ENCODE results near the gene PRPF19. TPM values are rescaled to one million over a fixed set of nuclear protein-coding genes. Genes with fewer than 3 reads are reported as not detected.

The PRPF19 gene
- polyA plus RNA-seq, 1 donor from 2014 or later, result 71.3 TPM

- H3K36me3 ChIP-seq (ENCODE audit: insufficient read depth, low read length), result no peaks in the 10 kb centered on the region
- no peaks in the 10 kb centered on the region for H3K9me2 ChIP-seq (ENCODE audit: insufficient read depth, low read length)
- no peak overlapping the region for H2AFZ ChIP-seq (ENCODE audit: low read depth, low read length)
- H3K27me3 ChIP-seq (ENCODE audit: insufficient read depth, low read depth, low read length), result no peaks in the 10 kb centered on the region
- H3K4me2 ChIP-seq (ENCODE audit: low read length), result no peak overlapping the region
- no peaks in the 10 kb centered on the region for H4K20me1 ChIP-seq (ENCODE audit: insufficient read depth)
- TF ChIP-seq EP300 (conservative IDR thresholded peaks at IDR 0.05; ENCODE audit: poor library complexity, severe bottlenecking), result no peak
- TF ChIP-seq CTCF (IDR thresholded peaks at IDR 0.05; ENCODE audit: poor library complexity, severe bottlenecking), result no peak
- TF ChIP-seq EZH2 (IDR thresholded peaks at IDR 0.05; ENCODE audit: borderline replicate concordance, insufficient read depth, low read length, poor library complexity, severe bottlenecking), result no peak
- TF ChIP-seq RAD21 (conservative IDR thresholded peaks at IDR 0.05), result no peak
- TF ChIP-seq POLR2AphosphoS5 (IDR thresholded peaks at IDR 0.05), result no peak
- TF ChIP-seq TAF1 (IDR thresholded peaks at IDR 0.05; ENCODE audit: low read depth), result no peak
- TF ChIP-seq MXI1 (conservative IDR thresholded peaks at IDR 0.05; ENCODE audit: poor library complexity, severe bottlenecking), result no peak
- no peak for TF ChIP-seq SMC3 (conservative IDR thresholded peaks at IDR 0.05; ENCODE audit: poor library complexity)
- TF ChIP-seq REST (IDR thresholded peaks at IDR 0.05; ENCODE audit: borderline replicate concordance), result no peak
- no peak overlapping the region for H3K27ac ChIP-seq (ENCODE audit: low read length)
- no peaks in the 10 kb centered on the region for H3K9me3 ChIP-seq (ENCODE audit: low read length)
- no peak overlapping the region for H3K9ac ChIP-seq (ENCODE audit: low read length)
- no peaks in the 10 kb centered on the region for H3K79me2 ChIP-seq (replicated peaks; ENCODE audit: insufficient read depth, low read length)
- no peaks in the 10 kb centered on the region for H3F3A ChIP-seq (ENCODE audit: insufficient read depth, low read length, poor library complexity, severe bottlenecking)
- no peak overlapping the region for H3K4me3 ChIP-seq (ENCODE audit: low read length)
These were observed 27.3 kb downstream of the PRPF19 start for GRCh38 chr11:60879104-60879503.

- Histone ChIP-seq H3K79me2 (replicated peaks; ENCODE audit: insufficient read depth, low read length) (no peaks in the 10 kb centered on the region), H4K20me1 (ENCODE audit: insufficient read depth) (no peaks in the 10 kb centered on the region), H3F3A (ENCODE audit: insufficient read depth, low read length, poor library complexity, severe bottlenecking) (no peaks in the 10 kb centered on the region), H3K4me2 (ENCODE audit: low read length) (no peak overlapping the region), H3K9me3 (ENCODE audit: low read length) (no peaks in the 10 kb centered on the region), H2AFZ (ENCODE audit: low read depth, low read length) (no peak overlapping the region), H3K27ac (ENCODE audit: low read length) (no peak overlapping the region), H3K9me2 (ENCODE audit: insufficient read depth, low read length) (no peaks in the 10 kb centered on the region), H3K9ac (ENCODE audit: low read length) (no peak overlapping the region), H3K27me3 (ENCODE audit: insufficient read depth, low read depth, low read length) (no peaks in the 10 kb centered on the region), H3K4me3 (ENCODE audit: low read length) (no peak overlapping the region), H3K36me3 (ENCODE audit: insufficient read depth, low read length) (no peaks in the 10 kb centered on the region)
- TF ChIP-seq POLR2AphosphoS5 (IDR thresholded peaks at IDR 0.05) (no peak), EP300 (conservative IDR thresholded peaks at IDR 0.05; ENCODE audit: poor library complexity, severe bottlenecking) (no peak), REST (IDR thresholded peaks at IDR 0.05; ENCODE audit: borderline replicate concordance) (no peak), SMC3 (conservative IDR thresholded peaks at IDR 0.05; ENCODE audit: poor library complexity) (no peak), MXI1 (conservative IDR thresholded peaks at IDR 0.05; ENCODE audit: poor library complexity, severe bottlenecking) (no peak), RAD21 (conservative IDR thresholded peaks at IDR 0.05) (no peak)
These were observed 27.9 kb downstream of the PRPF19 start for GRCh38 chr11:60878245-60879101.

All from neural cell (in vitro differentiated cells).